GM19351 (cell line): ENCODE results near the gene KSR2.

Experiments
- ATAC-seq: cut with Tn5 transposase; IDR thresholded peaks from one replicate; pipeline ENCODE4 v1.9.1; 2021; ENCODE audit warnings: mild to moderate bottlenecking, moderate library complexity; ENCODE audit not compliant: unreplicated experiment

Gene KSR2

GRCh38 chr12:117507548-117507947 is 461.2 kb downstream of the KSR2 start:
- no peak for ATAC-seq

GRCh38 chr12:117506333-117506732 is 462.5 kb downstream of the KSR2 start:
- no peak for ATAC-seq

- no peak for ATAC-seq
Measured at GRCh38 chr12:117502633-117503032, 466.2 kb downstream of the KSR2 start.

GRCh38 chr12:117502233-117502632 is 466.6 kb downstream of the KSR2 start:
- ATAC-seq, result no peak

- no peak for ATAC-seq
Measured at GRCh38 chr12:117501076-117501869, 467.5 kb downstream of the KSR2 start.

- no peak for ATAC-seq
Measured at GRCh38 chr12:117499759-117500485, 468.9 kb downstream of the KSR2 start.

GRCh38 chr12:117498880-117499279 is 469.9 kb downstream of the KSR2 start:
- no peak for ATAC-seq

- ATAC-seq, result no peak
Measured at GRCh38 chr12:117498256-117498655, 470.5 kb downstream of the KSR2 start.

- ATAC-seq, result no peak
Measured at GRCh38 chr12:117497407-117497806, 471.4 kb downstream of the KSR2 start.

- no peak for ATAC-seq
Measured at GRCh38 chr12:117494833-117495655, 473.7 kb downstream of the KSR2 start.

- no peak for ATAC-seq
Measured at GRCh38 chr12:117491711-117492110, 477.1 kb downstream of the KSR2 start.

GRCh38 chr12:117490130-117490529 is 478.7 kb downstream of the KSR2 start:
- no peak for ATAC-seq

GRCh38 chr12:117489671-117490070 is 479.1 kb downstream of the KSR2 start:
- ATAC-seq, result no peak

- no peak for ATAC-seq
Measured at GRCh38 chr12:117486840-117487659, 481.7 kb downstream of the KSR2 start.

- ATAC-seq, result no peak
Measured at GRCh38 chr12:117485984-117486839, 482.6 kb downstream of the KSR2 start.

- ATAC-seq, result no peak
Measured at GRCh38 chr12:117484901-117485300, 483.9 kb downstream of the KSR2 start.

GRCh38 chr12:117483501-117483900 is 485.3 kb downstream of the KSR2 start:
- ATAC-seq, result no peak

- no peak for ATAC-seq
Measured at GRCh38 chr12:117481470-117481869, 487.3 kb downstream of the KSR2 start.

GRCh38 chr12:117476341-117476740 is 492.4 kb downstream of the KSR2 start:
- ATAC-seq, result no peak

- ATAC-seq, result no peak
Measured at GRCh38 chr12:117473856-117474255, 494.9 kb downstream of the KSR2 start.
